Cerebellar nuclear complex (tissue), 1 donor: ENCODE data around the gene ARHGAP12.

ENCODE experiments used
- DNase-seq, 2 experiments: peaks; one replicate each; lab custom pipeline; 2025; lab: John Stamatoyannopoulos, UW

Gene ARHGAP12

DNA sequence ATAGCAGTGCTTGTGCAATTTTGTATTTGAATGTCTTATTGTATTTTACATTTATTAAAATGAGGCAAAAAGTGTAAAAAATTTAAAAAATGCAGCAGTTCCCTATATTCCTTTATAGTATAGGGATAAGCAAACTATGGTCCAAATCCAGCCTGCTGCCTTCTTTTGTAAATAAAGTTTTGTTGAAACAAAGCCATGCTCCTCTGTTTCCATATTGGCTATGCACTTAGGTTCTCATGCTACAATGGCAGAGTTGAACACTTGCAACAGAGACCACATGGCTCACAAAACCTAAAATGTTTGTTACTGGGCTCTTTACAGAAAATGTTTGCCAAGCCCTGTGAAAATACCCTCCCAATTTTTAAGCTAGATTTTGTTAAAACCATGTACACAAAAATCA lies 50.1 kb downstream of the ARHGAP12 start:
- no peak for DNase-seq

DNA sequence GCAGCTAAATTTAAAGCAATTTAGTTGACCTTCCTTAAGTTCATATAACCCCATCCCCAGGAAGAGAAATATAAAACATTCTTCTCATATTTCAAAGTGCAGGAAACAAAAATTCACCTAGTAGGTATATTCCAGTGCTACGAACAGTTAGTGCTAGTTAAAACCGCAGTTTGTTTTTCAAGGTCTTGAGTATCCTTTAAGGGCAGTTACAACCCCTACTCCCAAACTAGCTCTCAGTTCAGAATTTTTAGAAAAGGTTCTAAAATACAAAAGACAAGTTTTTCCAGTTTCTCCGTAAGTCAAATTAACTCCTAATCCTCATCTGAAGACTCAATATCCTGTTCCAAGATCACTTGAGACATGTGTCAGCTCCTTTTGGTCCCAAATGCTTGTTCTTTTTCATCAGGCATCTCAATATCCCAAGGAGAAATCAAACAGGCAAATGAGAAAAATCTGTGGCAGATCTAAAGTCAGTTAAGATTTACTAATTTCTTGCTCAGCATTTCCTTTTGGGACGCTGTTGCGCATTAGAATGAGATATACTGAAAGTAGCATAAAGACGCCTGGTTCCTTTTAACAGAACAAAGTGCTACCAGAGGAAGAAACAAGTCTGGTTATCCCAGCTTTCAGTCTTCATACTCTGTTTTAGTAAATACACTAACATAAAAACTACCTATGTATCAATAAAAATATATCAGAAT lies 51.8 kb downstream of the ARHGAP12 start:
- DNase-seq, result no peak

DNA sequence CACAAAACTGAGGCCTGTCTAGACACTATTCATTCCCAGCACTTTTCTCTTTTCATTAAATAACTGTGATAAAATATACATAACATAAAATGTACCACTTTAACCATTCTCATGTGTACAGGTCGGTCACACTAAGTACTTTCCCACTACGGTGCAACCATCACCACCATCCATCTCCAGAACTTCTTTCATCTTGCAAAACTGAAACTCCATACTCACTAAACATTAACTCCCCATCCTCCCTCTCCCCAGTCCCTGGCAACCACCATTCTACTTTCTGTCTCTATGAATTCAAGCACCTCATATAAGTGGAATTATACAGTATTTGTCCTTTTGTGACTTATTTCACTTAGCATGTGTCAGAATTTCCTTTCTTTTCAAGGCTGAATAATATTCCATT lies 53.0 kb downstream of the ARHGAP12 start:
- no peak for DNase-seq

DNA sequence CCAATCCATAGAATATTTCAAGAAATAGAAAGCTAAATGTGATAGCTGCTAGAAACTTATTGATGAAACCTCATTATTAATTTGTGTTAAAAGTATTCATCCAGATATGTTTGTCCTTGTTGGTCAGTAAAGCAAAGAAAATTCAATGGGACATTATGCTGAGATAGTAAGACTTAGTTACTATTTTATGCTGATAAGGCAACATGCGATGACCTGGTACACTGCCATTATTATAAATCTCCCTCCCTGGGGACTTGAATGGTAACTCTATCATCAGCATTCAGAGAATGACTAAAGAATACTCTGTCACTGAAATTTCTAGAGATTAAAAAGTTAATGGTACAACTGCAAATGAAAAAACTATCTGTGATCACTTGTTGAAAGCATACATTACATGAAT lies 54.9 kb downstream of the ARHGAP12 start:
- DNase-seq, result no peak

DNA sequence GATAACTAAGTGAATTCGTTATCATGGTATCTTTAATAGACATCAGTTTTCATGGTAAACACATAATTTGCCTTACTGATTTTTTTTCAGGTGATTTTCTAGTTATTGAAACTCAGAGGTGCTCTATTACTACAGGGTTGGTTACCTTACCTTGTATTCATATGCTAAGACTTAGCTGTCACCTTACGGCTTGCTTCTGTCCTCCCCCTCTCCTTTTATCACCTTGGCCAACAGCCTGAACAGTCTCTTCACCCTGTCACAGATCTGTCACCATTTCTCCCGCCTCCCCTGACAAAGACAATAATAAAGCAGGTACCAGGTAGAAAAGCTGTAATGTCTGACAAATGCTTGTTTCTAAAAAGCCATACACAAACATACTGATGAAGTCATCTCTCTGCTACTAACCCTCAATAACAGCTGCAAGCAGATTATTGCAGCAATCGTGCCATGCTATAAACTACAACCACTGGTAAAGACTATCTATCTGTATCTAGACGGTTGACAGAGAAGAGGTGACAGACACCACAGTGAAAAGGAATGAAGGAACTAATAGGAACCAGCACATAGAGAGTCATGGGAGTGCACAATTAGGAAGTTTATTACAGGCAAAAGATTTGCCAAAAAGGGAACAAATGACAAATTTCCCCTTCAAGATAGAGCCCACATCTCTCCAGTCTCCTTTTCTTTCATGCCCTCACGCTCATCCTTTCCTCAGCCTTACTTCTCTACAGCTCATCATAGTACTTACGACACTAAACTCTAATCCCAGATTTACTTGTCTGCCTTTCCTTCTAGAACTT lies 57.2 kb downstream of the ARHGAP12 start:
- no peak for DNase-seq

DNA sequence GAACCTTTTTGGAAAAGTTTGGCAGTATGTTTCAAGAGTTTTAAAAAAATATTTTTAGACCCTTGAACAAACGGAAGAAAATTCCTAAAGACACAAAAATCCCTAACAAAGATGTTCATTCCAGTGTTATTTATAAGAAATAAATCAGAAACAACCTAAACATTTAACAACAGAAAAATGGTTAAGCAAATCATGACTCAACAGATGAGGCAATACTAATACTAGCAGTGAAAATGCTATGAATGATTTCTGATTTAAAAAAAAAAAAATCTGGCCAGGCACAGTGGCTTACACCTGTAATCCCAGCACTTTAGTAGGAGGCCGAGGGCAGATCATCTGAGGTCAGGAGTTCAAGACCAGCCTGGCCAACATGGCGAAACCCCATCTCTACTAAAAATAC lies 61.0 kb downstream of the ARHGAP12 start:
- no peak for DNase-seq

GRCh38 chr10:31866118-31866670 lies 62.4 kb downstream of the ARHGAP12 start:
- no peak for DNase-seq

DNA sequence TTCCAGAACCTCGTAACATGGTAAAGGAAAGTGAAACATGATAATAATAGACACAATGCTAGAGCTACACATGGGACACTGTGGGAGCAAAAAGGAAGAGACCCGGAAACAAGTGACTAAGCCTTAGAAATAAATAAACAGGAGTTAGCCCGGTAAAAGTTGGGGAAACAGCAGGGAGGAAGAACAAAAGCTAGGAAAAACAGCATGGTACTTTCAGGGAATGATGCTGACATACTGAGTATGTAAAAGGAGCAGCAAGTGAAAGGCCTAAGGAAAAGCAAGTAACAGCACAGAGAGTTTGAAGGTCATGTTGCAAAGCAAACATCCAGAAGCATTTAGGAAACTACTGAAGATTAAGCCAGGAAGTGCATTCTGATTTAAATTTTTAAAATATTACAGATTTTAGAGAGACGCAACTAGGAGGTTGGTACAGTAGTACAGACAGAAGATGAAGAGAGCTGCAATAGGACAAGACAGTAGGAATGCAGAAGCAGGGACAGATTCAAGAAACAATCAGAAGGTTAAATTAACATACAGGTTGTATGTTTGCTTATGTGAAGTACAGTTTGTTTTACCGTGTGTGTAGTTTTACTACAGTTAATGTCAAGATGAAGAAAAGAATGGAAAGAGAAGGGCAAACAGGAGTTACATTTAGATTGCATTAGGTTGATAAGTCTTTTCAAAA lies 63.7 kb downstream of the ARHGAP12 start:
- DNase-seq, result no peak

DNA sequence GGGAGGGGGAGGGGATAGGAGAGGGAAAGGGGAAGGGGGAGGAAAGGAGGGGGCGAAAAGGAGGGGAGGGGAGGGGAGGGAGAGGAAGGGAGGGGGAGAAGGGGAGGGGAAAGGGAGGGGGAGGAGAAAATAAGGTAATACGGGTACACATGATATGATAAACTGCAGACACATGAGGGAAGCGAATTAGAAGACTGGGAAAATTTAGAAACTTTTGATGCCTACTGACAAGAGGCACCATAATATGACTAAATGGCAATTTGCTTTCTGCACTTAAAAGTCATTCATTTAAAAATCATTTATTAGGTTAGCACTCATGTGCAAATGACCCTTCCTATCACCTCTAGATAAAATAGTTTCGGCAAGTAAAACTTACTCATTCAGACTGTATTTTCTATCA lies 73.6 kb downstream of the ARHGAP12 start:
- DNase-seq, result no peak

DNA sequence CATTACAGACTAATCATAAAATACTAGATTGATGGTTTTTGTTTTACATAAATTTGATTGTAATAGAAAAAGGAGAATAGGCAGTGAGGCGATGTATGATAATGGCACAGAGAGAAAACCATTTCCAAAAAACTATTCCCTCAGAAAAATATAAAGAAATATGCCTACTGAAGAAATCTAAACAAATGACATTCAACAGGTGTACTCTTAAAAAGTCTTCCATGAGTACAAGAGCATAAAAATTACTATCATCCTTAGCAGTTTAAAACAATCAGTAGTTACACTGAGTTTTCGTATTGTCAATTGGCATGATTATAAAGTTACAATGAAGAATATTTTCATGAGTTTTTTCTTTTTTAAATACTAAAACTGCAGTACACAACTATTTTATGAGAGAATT lies 75.0 kb downstream of the ARHGAP12 start:
- no peak for DNase-seq

DNA sequence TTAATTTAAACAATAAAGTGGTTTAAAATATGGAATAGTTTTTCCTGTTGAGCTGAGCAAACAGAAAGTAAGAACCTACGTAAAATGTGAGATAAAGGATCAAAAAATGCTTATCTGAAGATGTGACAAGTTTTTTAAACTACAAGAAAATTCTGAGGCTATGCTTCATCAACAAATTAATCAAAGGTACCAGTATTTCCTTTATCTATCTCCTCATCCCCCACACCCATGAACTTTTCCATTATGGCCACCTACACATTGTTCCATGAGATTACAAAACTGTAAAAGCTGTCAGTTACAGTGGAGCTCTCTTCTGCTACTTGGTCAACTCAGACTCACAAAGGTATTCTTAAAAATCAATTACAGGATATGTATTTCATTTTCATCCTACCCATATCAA lies 77.4 kb downstream of the ARHGAP12 start:
- DNase-seq, result no peak

DNA sequence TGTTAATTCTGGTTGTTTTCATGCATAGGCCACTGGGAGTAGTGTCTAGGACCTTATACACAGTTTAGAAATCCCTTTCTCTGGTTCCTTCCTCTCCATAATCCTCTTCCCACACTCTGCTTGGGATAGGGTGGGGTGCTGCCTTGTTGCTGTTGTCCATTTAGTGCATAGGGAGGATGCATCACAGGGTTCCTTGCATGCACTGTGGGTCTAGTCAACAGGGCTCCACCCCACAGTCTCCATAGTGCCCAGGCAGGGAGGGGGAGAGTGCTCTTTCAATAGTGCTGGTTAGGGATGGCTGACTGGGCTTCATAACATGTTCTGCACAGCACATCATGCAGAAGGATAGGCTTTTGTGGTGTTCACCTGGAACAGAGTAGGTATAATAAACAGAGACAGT lies 81.1 kb downstream of the ARHGAP12 start:
- DNase-seq, result no peak

GRCh38 chr10:31838709-31839108 lies 89.9 kb downstream of the ARHGAP12 start:
- no peak for DNase-seq

DNA sequence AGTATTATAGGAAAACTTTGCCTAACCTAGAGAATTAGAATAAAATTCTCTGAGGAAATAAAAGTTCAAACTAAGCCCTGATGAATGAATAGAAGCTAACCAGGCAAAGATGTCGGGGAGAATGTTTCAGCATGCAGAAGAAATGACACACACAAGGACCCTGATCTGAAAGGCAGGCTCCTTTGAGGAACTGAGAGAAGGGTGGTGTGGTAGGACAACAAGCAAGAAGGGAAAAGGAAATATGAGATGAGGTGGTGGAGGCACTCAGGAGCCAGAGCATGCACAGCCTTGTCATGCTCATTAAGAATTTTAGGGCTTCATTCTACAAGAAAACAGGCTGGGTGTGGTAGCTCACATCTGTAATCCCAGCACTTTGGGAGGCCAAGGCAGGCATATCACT lies 90.6 kb downstream of the ARHGAP12 start:
- DNase-seq, result no peak

DNA sequence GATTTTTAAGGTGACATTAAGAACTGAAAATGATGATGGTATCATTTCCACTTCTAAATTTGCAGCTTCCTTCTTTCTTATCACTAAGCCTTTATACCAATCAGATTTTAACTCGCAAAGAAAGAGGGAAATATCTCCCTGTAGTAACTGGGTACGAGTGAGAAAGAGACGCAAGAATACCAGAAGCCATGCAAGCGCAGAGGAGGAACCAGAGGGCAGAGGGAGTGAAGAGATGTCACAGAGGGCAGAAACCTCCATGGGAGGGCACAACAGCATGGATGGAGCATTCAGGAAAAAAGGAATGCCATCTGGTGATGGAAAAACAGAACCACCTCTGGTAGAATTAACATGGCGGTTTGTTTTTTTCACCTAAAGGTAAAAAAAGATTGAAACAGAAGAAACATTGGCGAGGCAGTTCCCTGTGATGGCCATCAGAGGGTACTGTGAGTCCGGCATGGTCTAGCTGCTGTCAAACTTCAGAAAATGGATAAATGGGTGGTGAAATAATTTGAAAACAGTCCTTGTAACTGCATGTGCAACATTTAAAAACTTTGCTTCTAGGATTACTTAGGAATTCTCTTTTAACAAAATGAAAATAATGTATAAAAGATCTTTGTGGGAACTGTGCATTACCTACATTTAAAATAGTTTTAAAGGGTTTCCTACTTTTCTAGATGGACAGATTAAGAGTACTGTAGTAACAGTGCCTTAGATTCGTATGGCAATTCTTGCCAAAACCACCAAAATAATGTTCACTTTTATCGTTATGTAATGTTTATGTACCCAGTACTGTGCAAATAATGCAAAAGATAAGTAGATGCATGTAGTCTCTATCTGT lies 91.8 kb downstream of the ARHGAP12 start:
- DNase-seq, result no peak

GRCh38 chr10:31833753-31834152 lies 94.9 kb downstream of the ARHGAP12 start:
- DNase-seq, result no peak

DNA sequence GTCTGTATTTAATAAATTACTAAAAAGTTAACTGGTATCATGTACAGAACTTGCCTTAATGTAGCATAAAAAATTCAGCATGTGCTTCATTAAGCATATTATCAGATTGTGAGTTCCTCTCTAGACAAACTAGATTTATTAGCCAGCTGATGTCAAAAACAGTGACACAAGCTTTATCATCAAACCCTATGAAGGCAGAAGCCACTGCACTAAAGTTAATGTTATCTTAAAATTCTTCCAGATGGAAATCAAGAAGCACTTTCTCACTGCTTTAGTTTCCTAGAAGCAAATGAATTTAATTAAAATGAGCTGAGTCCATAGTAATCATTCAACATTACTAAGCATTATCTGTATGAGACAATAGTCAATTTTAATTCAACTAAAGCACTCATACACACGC lies 96.4 kb downstream of the ARHGAP12 start:
- no peak for DNase-seq

GRCh38 chr10:31830887-31831286 lies 97.7 kb downstream of the ARHGAP12 start:
- DNase-seq, result no peak

- no peak for DNase-seq
Observed at GRCh38 chr10:31829776-31830175, 98.9 kb downstream of the ARHGAP12 start.

GRCh38 chr10:31823358-31823757 lies 105.3 kb downstream of the ARHGAP12 start:
- DNase-seq, result no peak

DNA sequence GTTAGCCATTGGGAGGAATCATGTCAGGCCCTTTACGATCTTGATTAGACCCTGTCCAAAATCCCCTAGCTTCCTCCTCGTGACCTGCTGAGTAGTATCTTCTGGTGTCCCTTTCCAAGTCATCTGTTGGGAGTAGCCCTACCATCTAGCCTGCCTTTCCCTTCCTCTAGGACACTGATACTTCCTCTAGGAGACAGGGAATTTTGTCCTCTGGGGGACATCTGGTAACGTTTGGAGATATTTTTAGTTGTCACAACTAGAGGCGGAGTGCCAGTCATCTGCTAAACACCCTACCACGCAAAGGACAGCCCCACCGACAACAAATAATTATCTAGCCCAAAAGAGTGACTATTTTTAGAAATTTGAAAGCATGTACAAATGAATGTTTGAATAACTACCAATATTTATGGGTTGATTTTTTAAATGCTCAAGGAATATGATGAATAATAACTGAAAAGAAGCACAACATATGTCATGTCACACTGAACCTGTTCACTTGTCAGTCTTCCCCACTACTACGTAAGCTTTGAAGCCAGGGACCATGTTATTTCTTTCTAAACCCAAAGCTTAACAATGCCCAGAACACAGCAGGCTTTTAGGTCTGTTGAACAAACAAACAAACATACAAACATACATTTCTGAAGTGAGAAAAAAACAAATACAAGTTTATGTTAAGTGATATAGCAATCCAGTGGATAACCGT lies 105.9 kb downstream of the ARHGAP12 start:
- DNase-seq, result no peak
